Ishikawa (cell line): ENCODE data around the gene KLHL10.

Source experiments
- CEBPB ChIP-seq: IDR thresholded peaks from 2 replicates; pipeline ENCODE4 v1.6.1; 2012
- CREB1 ChIP-seq: IDR thresholded peaks from 2 replicates; pipeline ENCODE4 v1.6.1; 2012; ENCODE audit warnings: low read depth
- EGR1 ChIP-seq: IDR thresholded peaks from 2 replicates; pipeline ENCODE4 v1.6.1; 2012
- EP300 ChIP-seq: IDR thresholded peaks from 2 replicates; pipeline ENCODE4 v1.6.1; 2012; ENCODE audit warnings: borderline replicate concordance
- FOXM1 ChIP-seq: IDR thresholded peaks from 2 replicates; pipeline ENCODE4 v1.6.1; 2012; ENCODE audit warnings: low read depth, borderline replicate concordance
- MAX ChIP-seq: IDR thresholded peaks from 2 replicates; pipeline ENCODE4 v1.6.1; 2012
- NFIC ChIP-seq: IDR thresholded peaks from 2 replicates; pipeline ENCODE4 v1.6.1; 2012
- RAD21 ChIP-seq: IDR thresholded peaks from 2 replicates; pipeline ENCODE4 v1.6.1; 2012; ENCODE audit warnings: low read depth
- REST ChIP-seq: IDR thresholded peaks from 2 replicates; pipeline ENCODE4 v1.6.1; 2012; ENCODE audit warnings: low read depth, mild to moderate bottlenecking
- TAF1 ChIP-seq: IDR thresholded peaks from 2 replicates; pipeline ENCODE4 v1.6.1; 2012; ENCODE audit warnings: low read depth, mild to moderate bottlenecking
- TCF12 ChIP-seq: IDR thresholded peaks from 2 replicates; pipeline ENCODE4 v1.6.1; 2012; ENCODE audit warnings: low read depth
- TEAD4 ChIP-seq: IDR thresholded peaks from 2 replicates; pipeline ENCODE4 v1.6.1; 2012
- USF1 ChIP-seq: IDR thresholded peaks from 2 replicates; pipeline ENCODE4 v1.6.1; 2012
- YY1 ChIP-seq: IDR thresholded peaks from 2 replicates; pipeline ENCODE4 v1.6.1; 2012; ENCODE audit warnings: low read depth
- ZBTB7A ChIP-seq: IDR thresholded peaks from 2 replicates; pipeline ENCODE4 v1.6.1; 2012; ENCODE audit warnings: low read depth

The KLHL10 gene

GRCh38 chr17:41821776-41822175, 15.8 kb upstream of the KLHL10 start:
- TF ChIP-seq TCF12 (no peak), EGR1 (no peak), MAX (no peak), TAF1 (no peak), ZBTB7A (no peak), NFIC (no peak), TEAD4 (no peak), EP300 (no peak)

GRCh38 chr17:41822216-41823140, 15.1 kb upstream of the KLHL10 start:
- TF ChIP-seq TAF1 (no peak), MAX (no peak), EGR1 (no peak), NFIC (no peak), USF1 (no peak), TCF12 (no peak), REST (no peak), FOXM1 (no peak), RAD21 (no peak), CREB1 (no peak), TEAD4 (no peak), CEBPB (no peak), EP300 (no peak), ZBTB7A (no peak), YY1 (no peak)

- TF ChIP-seq TCF12 (no peak), CREB1 (no peak), TEAD4 (no peak), REST (no peak), NFIC (no peak), MAX (no peak), EP300 (no peak), CEBPB (no peak), ZBTB7A (no peak), EGR1 (no peak), USF1 (no peak), YY1 (no peak), FOXM1 (no peak), TAF1 (no peak), RAD21 (no peak)
Measured at GRCh38 chr17:41823141-41823524, 14.5 kb upstream of the KLHL10 start.

- no peak for TF ChIP-seq ZBTB7A
- TF ChIP-seq NFIC = no peak
- no peak for TF ChIP-seq EP300
- TF ChIP-seq MAX = no peak
Measured at GRCh38 chr17:41823580-41823979, 14.0 kb upstream of the KLHL10 start.

- TF ChIP-seq TAF1 (no peak), EP300 (no peak), CEBPB (no peak), YY1 (no peak), RAD21 (no peak), TCF12 (no peak), MAX (no peak)
Measured at GRCh38 chr17:41824086-41824485, 13.5 kb upstream of the KLHL10 start.
